SU-DHL-6 (cell line): Measurements from ENCODE around the gene FGD4.

Source experiments
- CTCF ChIP-seq: fragments of 200-600 bp; sonication (generic); IDR thresholded peaks from one replicate; pipeline ENCODE4 v1.5.1; 2017; ENCODE audit warnings: antibody characterized with exemption, mild to moderate bottlenecking, low read length, moderate library complexity; ENCODE audit not compliant: insufficient read depth, poor library complexity, severe bottlenecking
- EZH2phosphoT487 ChIP-seq: fragments of 200-600 bp; sonication (generic), shearing (Covaris generic); conservative IDR thresholded peaks from 2 replicates; pipeline ENCODE4 v1.6.1; 2018; ENCODE audit warnings: mild to moderate bottlenecking, antibody characterized with exemption, low read length, moderate library complexity, mixed read lengths

- no peak for TF ChIP-seq EZH2phosphoT487
- no peak for TF ChIP-seq CTCF
Measured at GRCh38 chr12:32478858-32479725, 79.7 kb downstream of the FGD4 start.
